ENCODE results near the gene KCNMB2.

Gene KCNMB2

GRCh38 chr3:178631950-178632349 is 95.7 kb downstream of the KCNMB2 start:
- no peak overlapping the region for H3K4me3 ChIP-seq (ENCODE audit: low read length in 2 of 2)
- no peak overlapping the region for H3K18ac ChIP-seq (ENCODE audit: low read length)
- H3K4me1 ChIP-seq (ENCODE audit: control insufficient read depth in 2 of 2, insufficient read depth in 1 of 2, low read depth in 1 of 2, low read length in 2 of 2), result no peaks in the 10 kb centered on the region
- H3K27ac ChIP-seq (replicated peaks; ENCODE audit: low read length), result no peak overlapping the region
- H3K9me3 ChIP-seq (replicated peaks in 1 of 2; ENCODE audit: control insufficient read depth in 2 of 2, insufficient read depth in 1 of 2, low read depth in 1 of 2, low read length in 2 of 2), result no peaks in the 10 kb centered on the region
- no peak overlapping the region for H3K14ac ChIP-seq (ENCODE audit: low read length)
- no peak overlapping the region for H4K8ac ChIP-seq (ENCODE audit: low read depth, low read length)
- no peak overlapping the region for H3K9ac ChIP-seq (ENCODE audit: low read depth, low read length, poor library complexity)
- H3K27me3 ChIP-seq (ENCODE audit: control insufficient read depth in 3 of 3, insufficient read depth in 3 of 3, low read depth in 1 of 3, low read length in 3 of 3), result no peaks in the 10 kb centered on the region
- no peak overlapping the region for H2AK5ac ChIP-seq (ENCODE audit: low read depth, low read length)
- no peak overlapping the region for H2AFZ ChIP-seq (ENCODE audit: low read length)
- DNase-seq (ENCODE audit: low spot score), result no peak
- H3K36me3 ChIP-seq (replicated peaks in 1 of 2; ENCODE audit: control insufficient read depth in 2 of 2, insufficient read depth in 2 of 2, low read length in 2 of 2), result no peaks in the 10 kb centered on the region
- WGBS, 2 donors (ENCODE audit: extremely low coverage in 2 of 2, insufficient read length in 2 of 2, insufficient replicate concordance in 1 of 2), result no CpG with 5 or more reads among the region's 1 CpG
- H2BK120ac ChIP-seq (ENCODE audit: low read depth, low read length), result no peak overlapping the region
- H3K79me1 ChIP-seq (ENCODE audit: low read depth, low read length), result no peaks in the 10 kb centered on the region
- H3K23ac ChIP-seq (ENCODE audit: low read depth, low read length, poor library complexity), result no peak overlapping the region
- H2BK5ac ChIP-seq (ENCODE audit: low read length), result no peak overlapping the region
- H4K91ac ChIP-seq (ENCODE audit: low read depth, low read length, poor library complexity), result no peak overlapping the region
- no peak overlapping the region for H3K4ac ChIP-seq (ENCODE audit: low read length)
- H2BK15ac ChIP-seq (ENCODE audit: low read length), result no peak overlapping the region
- H2BK12ac ChIP-seq (ENCODE audit: low read length), result no peak overlapping the region
- H3K4me2 ChIP-seq (ENCODE audit: insufficient read depth, low read length, poor library complexity, severe bottlenecking), result no peak overlapping the region

DNA sequence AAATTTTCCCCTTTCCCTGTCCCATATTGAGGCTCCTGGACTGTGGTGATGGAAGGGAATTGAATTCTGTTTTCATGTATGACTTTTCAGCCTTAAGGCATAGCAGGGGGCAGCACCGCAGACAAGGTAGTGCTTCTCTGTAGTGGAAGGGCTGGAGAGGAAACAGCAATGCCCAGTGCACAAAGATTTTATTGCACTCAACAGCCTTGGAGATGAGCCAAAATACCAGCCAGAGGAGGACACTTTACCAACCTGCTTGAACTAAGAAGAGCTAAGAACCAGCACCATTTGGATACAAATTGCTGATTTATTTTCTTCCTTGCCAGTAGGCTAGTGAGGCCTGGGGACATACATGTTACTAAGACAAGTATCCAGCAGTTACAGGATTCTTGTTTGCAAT is 98.7 kb downstream of the KCNMB2 start:
- Histone ChIP-seq H2BK12ac (ENCODE audit: low read length) (no peak overlapping the region), H2BK5ac (ENCODE audit: low read length) (no peak overlapping the region), H3K23ac (ENCODE audit: low read depth, low read length, poor library complexity) (no peak overlapping the region), H3K27me3 (ENCODE audit: control insufficient read depth in 3 of 3, insufficient read depth in 3 of 3, low read depth in 1 of 3, low read length in 3 of 3) (no peaks in the 10 kb centered on the region), H3K36me3 (replicated peaks in 1 of 2; ENCODE audit: control insufficient read depth in 2 of 2, insufficient read depth in 2 of 2, low read length in 2 of 2) (no peaks in the 10 kb centered on the region), H4K8ac (ENCODE audit: low read depth, low read length) (no peak overlapping the region), H3K4me1 (ENCODE audit: control insufficient read depth in 2 of 2, insufficient read depth in 1 of 2, low read depth in 1 of 2, low read length in 2 of 2) (no peaks in the 10 kb centered on the region), H2AFZ (ENCODE audit: low read length) (no peak overlapping the region), H3K9ac (ENCODE audit: low read depth, low read length, poor library complexity) (no peak overlapping the region), H3K4ac (ENCODE audit: low read length) (no peak overlapping the region), H3K79me1 (ENCODE audit: low read depth, low read length) (no peaks in the 10 kb centered on the region), H2BK15ac (ENCODE audit: low read length) (no peak overlapping the region), H3K27ac (replicated peaks; ENCODE audit: low read length) (no peak overlapping the region), H2BK120ac (ENCODE audit: low read depth, low read length) (no peak overlapping the region), H3K9me3 (replicated peaks in 1 of 2; ENCODE audit: control insufficient read depth in 2 of 2, insufficient read depth in 1 of 2, low read depth in 1 of 2, low read length in 2 of 2) (no peaks in the 10 kb centered on the region), H2AK5ac (ENCODE audit: low read depth, low read length) (no peak overlapping the region), H4K91ac (ENCODE audit: low read depth, low read length, poor library complexity) (no peak overlapping the region), H3K18ac (ENCODE audit: low read length) (no peak overlapping the region), H3K4me3 (ENCODE audit: low read length in 2 of 2) (no peak overlapping the region), H3K4me2 (ENCODE audit: insufficient read depth, low read length, poor library complexity, severe bottlenecking) (no peak overlapping the region), H3K14ac (ENCODE audit: low read length) (no peak overlapping the region)
- no peak for DNase-seq (ENCODE audit: low spot score)
- WGBS, 2 donors (ENCODE audit: extremely low coverage in 2 of 2, insufficient read length in 2 of 2, insufficient replicate concordance in 1 of 2), result no CpG with 5 or more reads among the region's 1 CpG

DNA sequence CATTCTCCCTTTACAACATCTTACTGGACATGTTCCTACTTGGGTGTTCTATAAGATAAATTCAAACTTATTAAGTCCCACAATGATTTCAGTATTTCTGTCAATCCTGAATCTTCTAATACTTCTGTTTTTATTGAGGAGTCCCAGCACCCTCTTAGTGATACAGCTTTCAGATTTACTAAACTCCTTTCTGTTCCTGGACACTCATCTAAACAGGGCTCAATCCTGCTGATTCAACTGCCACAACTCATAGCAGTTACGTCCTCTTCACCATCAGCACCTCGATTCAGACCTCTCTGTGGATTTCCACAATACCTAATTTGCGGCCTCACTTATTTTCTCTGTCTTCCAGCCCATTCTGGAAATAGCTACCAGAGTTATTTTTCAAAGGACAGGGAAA is 101.6 kb downstream of the KCNMB2 start:
- Histone ChIP-seq H3K4me2 (ENCODE audit: insufficient read depth, low read length, poor library complexity, severe bottlenecking) (no peak overlapping the region), H2BK120ac (ENCODE audit: low read depth, low read length) (no peak overlapping the region), H3K4me1 (ENCODE audit: control insufficient read depth in 2 of 2, insufficient read depth in 1 of 2, low read depth in 1 of 2, low read length in 2 of 2) (no peaks in the 10 kb centered on the region), H3K4ac (ENCODE audit: low read length) (no peak overlapping the region), H3K9ac (ENCODE audit: low read depth, low read length, poor library complexity) (no peak overlapping the region), H2AFZ (ENCODE audit: low read length) (no peak overlapping the region), H3K4me3 (ENCODE audit: low read length in 2 of 2) (no peak overlapping the region), H2BK12ac (ENCODE audit: low read length) (no peak overlapping the region), H2BK15ac (ENCODE audit: low read length) (no peak overlapping the region), H3K9me3 (replicated peaks in 1 of 2; ENCODE audit: control insufficient read depth in 2 of 2, insufficient read depth in 1 of 2, low read depth in 1 of 2, low read length in 2 of 2) (no peaks in the 10 kb centered on the region), H4K91ac (ENCODE audit: low read depth, low read length, poor library complexity) (no peak overlapping the region), H4K8ac (ENCODE audit: low read depth, low read length) (no peak overlapping the region), H3K14ac (ENCODE audit: low read length) (no peak overlapping the region), H3K23ac (ENCODE audit: low read depth, low read length, poor library complexity) (no peak overlapping the region), H3K27ac (replicated peaks; ENCODE audit: low read length) (no peak overlapping the region), H2AK5ac (ENCODE audit: low read depth, low read length) (no peak overlapping the region), H3K79me1 (ENCODE audit: low read depth, low read length) (no peaks in the 10 kb centered on the region), H3K27me3 (ENCODE audit: control insufficient read depth in 3 of 3, insufficient read depth in 3 of 3, low read depth in 1 of 3, low read length in 3 of 3) (no peaks in the 10 kb centered on the region), H3K18ac (ENCODE audit: low read length) (no peak overlapping the region), H2BK5ac (ENCODE audit: low read length) (no peak overlapping the region), H3K36me3 (replicated peaks in 1 of 2; ENCODE audit: control insufficient read depth in 2 of 2, insufficient read depth in 2 of 2, low read length in 2 of 2) (no peaks in the 10 kb centered on the region)
- no peak for DNase-seq (ENCODE audit: low spot score)
- no CpG with 5 or more reads among the region's 3 CpGs for WGBS, 2 donors (ENCODE audit: extremely low coverage in 2 of 2, insufficient read length in 2 of 2, insufficient replicate concordance in 1 of 2)

- Histone ChIP-seq H3K23ac (ENCODE audit: low read depth, low read length, poor library complexity) (no peak overlapping the region), H4K8ac (ENCODE audit: low read depth, low read length) (no peak overlapping the region), H4K91ac (ENCODE audit: low read depth, low read length, poor library complexity) (no peak overlapping the region), H3K4me2 (ENCODE audit: insufficient read depth, low read length, poor library complexity, severe bottlenecking) (no peak overlapping the region), H3K9ac (ENCODE audit: low read depth, low read length, poor library complexity) (no peak overlapping the region), H3K79me1 (ENCODE audit: low read depth, low read length) (no peaks in the 10 kb centered on the region), H2AK5ac (ENCODE audit: low read depth, low read length) (no peak overlapping the region), H3K4me1 (ENCODE audit: control insufficient read depth in 2 of 2, insufficient read depth in 1 of 2, low read depth in 1 of 2, low read length in 2 of 2) (no peaks in the 10 kb centered on the region), H3K27ac (replicated peaks; ENCODE audit: low read length) (no peak overlapping the region), H2AFZ (ENCODE audit: low read length) (no peak overlapping the region), H3K36me3 (replicated peaks in 1 of 2; ENCODE audit: control insufficient read depth in 2 of 2, insufficient read depth in 2 of 2, low read length in 2 of 2) (no peaks in the 10 kb centered on the region), H3K18ac (ENCODE audit: low read length) (peak overlapping the region; percentile 67), H3K14ac (ENCODE audit: low read length) (no peak overlapping the region), H2BK120ac (ENCODE audit: low read depth, low read length) (no peak overlapping the region), H3K27me3 (ENCODE audit: control insufficient read depth in 3 of 3, insufficient read depth in 3 of 3, low read depth in 1 of 3, low read length in 3 of 3) (no peaks in the 10 kb centered on the region), H2BK5ac (ENCODE audit: low read length) (no peak overlapping the region), H3K4me3 (ENCODE audit: low read length in 2 of 2) (no peak overlapping the region), H2BK15ac (ENCODE audit: low read length) (no peak overlapping the region), H2BK12ac (ENCODE audit: low read length) (no peak overlapping the region), H3K4ac (ENCODE audit: low read length) (no peak overlapping the region), H3K9me3 (replicated peaks in 1 of 2; ENCODE audit: control insufficient read depth in 2 of 2, insufficient read depth in 1 of 2, low read depth in 1 of 2, low read length in 2 of 2) (no peaks in the 10 kb centered on the region)
- DNase-seq (ENCODE audit: low spot score), result no peak
- WGBS, 2 donors (ENCODE audit: extremely low coverage in 2 of 2, insufficient read length in 2 of 2, insufficient replicate concordance in 1 of 2), result no CpG with 5 or more reads among the region's 3 CpGs
Observed at GRCh38 chr3:178645503-178645902, 109.3 kb downstream of the KCNMB2 start.

All from neuronal stem cell (in vitro differentiated cells).